ENCODE data around the gene ATP8B4. TPM values are rescaled to one million over a fixed set of nuclear protein-coding genes. Genes with fewer than 3 reads are reported as not detected.
"Not testable (repeated sequence)": the region's sequence is repeated elsewhere in the genome, so short reads cannot be mapped to it uniquely, and the experiment has no call there.

Gene ATP8B4
- total and polyA plus RNA-seq, 2 donors = 3.5 to 8.3 TPM

DNA sequence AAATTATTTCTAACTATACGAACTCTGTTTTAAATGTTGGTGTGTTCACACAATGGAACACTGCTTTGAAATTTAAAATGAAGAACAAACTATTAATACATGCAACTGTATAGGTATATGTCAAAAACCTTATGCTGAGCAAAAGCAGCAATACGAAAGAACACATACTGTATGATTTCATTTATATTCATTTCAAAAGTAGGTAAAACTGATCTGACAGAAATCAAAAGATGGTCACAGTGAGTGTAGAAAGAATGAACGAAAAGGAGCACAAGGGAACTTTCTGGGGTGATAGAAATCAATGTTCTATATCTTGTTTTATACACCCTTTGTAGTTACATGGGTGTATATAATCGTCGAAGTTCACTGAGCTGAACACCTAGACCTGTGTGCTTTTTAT, 12.6 kb downstream of the ATP8B4 start:
- Histone ChIP-seq H3K27ac (ENCODE audit: low read depth in 1 of 2, low read length in 1 of 2) (no peak overlapping the region), H3K9me3 (ENCODE audit: control insufficient read depth in 2 of 2, insufficient read depth in 1 of 2, low read length in 1 of 2) (no peaks in the 10 kb centered on the region), H3K4me1 (ENCODE audit: control insufficient read depth in 2 of 2, insufficient read depth in 2 of 2, low read length in 2 of 2) (peaks cover 20 to 26% of the 10 kb centered on the region in 2 donors), H3K36me3 (ENCODE audit: control insufficient read depth in 2 of 2, insufficient read depth in 2 of 2, low read length in 1 of 2) (no peaks in the 10 kb centered on the region), H3K4me3 (ENCODE audit: low read length in 2 of 2) (no peak overlapping the region), H3K27me3 (ENCODE audit: control insufficient read depth in 2 of 2, insufficient read depth in 1 of 2, low read length in 1 of 2) (no peaks in the 10 kb centered on the region)
- WGBS = 91% methylated on average over 5 of the region's 5 CpGs
- DNase-seq (ENCODE audit: low read depth in 6 of 9, low spot score in 9 of 9) = no peak

DNA sequence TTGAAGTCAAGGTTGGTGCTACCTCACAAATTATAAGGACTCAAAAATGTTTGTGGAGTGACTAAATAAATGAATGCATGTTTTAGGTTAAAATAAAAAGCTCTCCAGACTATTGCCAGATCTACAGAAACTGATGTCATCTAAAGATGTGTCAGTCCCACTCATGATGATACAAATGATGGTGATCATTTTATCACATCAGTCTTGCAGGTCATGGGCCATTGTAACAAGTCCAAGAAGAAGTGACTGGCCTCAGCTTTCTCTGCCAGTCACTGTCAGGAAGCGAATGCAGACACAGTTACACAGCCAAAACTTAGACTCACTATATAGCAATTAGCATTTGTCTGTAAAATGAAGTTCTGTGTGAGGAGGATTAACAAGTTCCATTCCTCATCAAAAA, 18.5 kb downstream of the ATP8B4 start:
- no peaks in the 10 kb centered on the region for H3K9me3 ChIP-seq (ENCODE audit: control insufficient read depth in 2 of 2, insufficient read depth in 1 of 2, low read length in 1 of 2)
- no peak overlapping the region for H3K4me3 ChIP-seq (ENCODE audit: low read length in 2 of 2)
- H3K36me3 ChIP-seq (ENCODE audit: control insufficient read depth in 2 of 2, insufficient read depth in 2 of 2, low read length in 1 of 2) = no peaks in the 10 kb centered on the region
- no peaks in the 10 kb centered on the region for H3K27me3 ChIP-seq (ENCODE audit: control insufficient read depth in 2 of 2, insufficient read depth in 1 of 2, low read length in 1 of 2)
- H3K4me1 ChIP-seq (ENCODE audit: control insufficient read depth in 2 of 2, insufficient read depth in 2 of 2, low read length in 2 of 2) = no peaks in the 10 kb centered on the region
- no peak for DNase-seq (ENCODE audit: low read depth in 6 of 9, low spot score in 9 of 9)
- 98% methylated on average over 1 of the region's 1 CpG for WGBS
- H3K27ac ChIP-seq (ENCODE audit: low read depth in 1 of 2, low read length in 1 of 2) = no peak overlapping the region

DNA sequence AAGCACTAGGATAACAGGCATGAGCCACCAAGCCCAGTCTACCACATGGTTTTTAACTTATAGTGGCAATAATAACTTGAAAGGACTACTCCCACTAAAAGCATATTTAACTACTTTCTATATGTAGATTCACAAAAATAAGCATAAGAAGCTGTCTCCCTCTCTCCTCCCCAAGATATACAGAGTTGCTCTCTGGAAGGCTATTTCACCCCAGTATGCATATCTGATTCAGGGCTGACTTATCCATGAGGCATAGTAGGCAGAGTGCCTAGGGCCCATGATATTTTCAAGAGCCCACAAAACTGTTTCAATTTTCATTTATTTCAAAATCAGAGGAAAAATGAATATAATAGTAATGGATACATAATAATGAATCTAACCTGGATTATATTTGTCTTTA, 20.5 kb downstream of the ATP8B4 start:
- Histone ChIP-seq H3K27ac (ENCODE audit: low read depth in 1 of 2, low read length in 1 of 2) (no peak overlapping the region), H3K4me1 (ENCODE audit: control insufficient read depth in 2 of 2, insufficient read depth in 2 of 2, low read length in 2 of 2) (no peaks in the 10 kb centered on the region), H3K9me3 (ENCODE audit: control insufficient read depth in 2 of 2, insufficient read depth in 1 of 2, low read length in 1 of 2) (no peaks in the 10 kb centered on the region), H3K4me3 (ENCODE audit: low read length in 2 of 2) (no peak overlapping the region), H3K27me3 (ENCODE audit: control insufficient read depth in 2 of 2, insufficient read depth in 1 of 2, low read length in 1 of 2) (no peaks in the 10 kb centered on the region), H3K36me3 (ENCODE audit: control insufficient read depth in 2 of 2, insufficient read depth in 2 of 2, low read length in 1 of 2) (no peaks in the 10 kb centered on the region)
- DNase-seq (ENCODE audit: low read depth in 6 of 9, low spot score in 9 of 9) = no peak

DNA sequence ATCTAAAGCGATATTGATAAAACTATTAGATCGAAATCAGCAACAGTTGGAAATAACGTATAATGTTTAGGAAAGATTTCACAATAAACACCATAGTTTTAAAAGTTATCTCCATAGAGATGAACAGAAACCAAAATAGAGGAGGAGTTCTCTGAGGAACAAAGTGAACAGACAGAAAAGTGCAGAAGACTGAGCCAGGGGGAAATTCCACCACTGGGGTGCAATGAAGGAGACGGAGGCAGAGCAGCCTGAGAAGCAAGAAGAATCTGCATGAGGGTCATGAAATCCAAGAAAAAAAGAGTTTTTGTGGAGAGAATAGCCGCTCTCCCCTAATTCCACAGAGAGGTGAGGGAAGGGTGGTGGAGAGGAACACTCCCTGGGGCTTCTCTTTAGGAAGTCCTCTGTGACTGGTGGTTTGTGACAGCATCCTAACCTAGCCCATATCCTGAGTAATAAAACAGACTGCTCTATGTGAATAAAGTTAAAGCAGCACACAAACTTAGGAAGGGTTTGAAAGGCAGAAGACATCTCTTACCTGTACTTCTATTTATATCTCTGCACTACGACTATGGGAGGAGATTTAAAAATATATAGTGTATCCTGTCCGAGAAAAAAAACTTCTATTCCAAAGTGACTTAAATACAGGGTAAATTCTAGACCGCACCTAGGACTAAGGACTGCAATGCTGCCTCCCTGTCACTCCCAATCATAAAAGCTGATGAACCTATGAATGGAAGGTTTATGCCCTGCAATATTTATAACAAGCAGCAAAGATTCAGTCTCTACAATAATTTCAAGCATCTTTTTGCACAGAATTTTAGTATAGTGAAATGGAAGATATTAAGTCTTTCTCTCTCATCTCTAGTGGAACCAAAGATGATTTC, 22.9 kb downstream of the ATP8B4 start:
- Histone ChIP-seq H3K27ac (ENCODE audit: low read depth in 1 of 2, low read length in 1 of 2) (no peak overlapping the region), H3K9me3 (ENCODE audit: control insufficient read depth in 2 of 2, insufficient read depth in 1 of 2, low read length in 1 of 2) (no peaks in the 10 kb centered on the region), H3K27me3 (ENCODE audit: control insufficient read depth in 2 of 2, insufficient read depth in 1 of 2, low read length in 1 of 2) (no peaks in the 10 kb centered on the region), H3K4me1 (ENCODE audit: control insufficient read depth in 2 of 2, insufficient read depth in 2 of 2, low read length in 2 of 2) (no peaks in the 10 kb centered on the region), H3K4me3 (ENCODE audit: low read length in 2 of 2) (no peak overlapping the region), H3K36me3 (ENCODE audit: control insufficient read depth in 2 of 2, insufficient read depth in 2 of 2, low read length in 1 of 2) (no peaks in the 10 kb centered on the region)
- WGBS = 79% methylated on average over 8 of the region's 8 CpGs
- DNase-seq (ENCODE audit: low read depth in 6 of 9, low spot score in 9 of 9) = no peak

DNA sequence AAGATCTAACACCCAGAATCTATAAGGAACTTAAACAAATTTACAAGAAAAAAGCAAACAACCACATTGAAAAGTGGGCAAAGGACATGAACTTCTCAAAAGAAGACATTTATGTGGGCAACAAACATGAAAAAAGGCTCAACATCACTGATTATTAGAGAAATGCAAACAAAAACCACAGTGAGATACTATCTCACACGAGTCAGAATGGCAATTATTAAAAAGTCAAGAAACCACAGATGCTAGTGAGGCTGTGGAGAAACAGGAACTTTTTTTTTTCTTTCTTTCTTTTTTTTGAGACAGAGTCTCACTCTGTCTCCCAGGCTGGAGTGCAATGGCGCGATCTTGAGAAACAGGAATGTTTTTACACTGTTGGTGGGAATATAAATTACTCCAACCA, 29.6 kb downstream of the ATP8B4 start:
- H3K4me3 ChIP-seq (ENCODE audit: low read length in 2 of 2); H3K4me1 ChIP-seq (ENCODE audit: control insufficient read depth in 2 of 2, insufficient read depth in 2 of 2, low read length in 2 of 2); H3K27me3 ChIP-seq (ENCODE audit: control insufficient read depth in 2 of 2, insufficient read depth in 1 of 2, low read length in 1 of 2); DNase-seq (ENCODE audit: low read depth in 6 of 9, low spot score in 9 of 9); H3K27ac ChIP-seq (ENCODE audit: low read depth in 1 of 2, low read length in 1 of 2); H3K36me3 ChIP-seq (ENCODE audit: control insufficient read depth in 2 of 2, insufficient read depth in 2 of 2, low read length in 1 of 2); H3K9me3 ChIP-seq (ENCODE audit: control insufficient read depth in 2 of 2, insufficient read depth in 1 of 2, low read length in 1 of 2): not testable (repeated sequence)
- WGBS = 52% methylated on average over 3 of the region's 3 CpGs

DNA sequence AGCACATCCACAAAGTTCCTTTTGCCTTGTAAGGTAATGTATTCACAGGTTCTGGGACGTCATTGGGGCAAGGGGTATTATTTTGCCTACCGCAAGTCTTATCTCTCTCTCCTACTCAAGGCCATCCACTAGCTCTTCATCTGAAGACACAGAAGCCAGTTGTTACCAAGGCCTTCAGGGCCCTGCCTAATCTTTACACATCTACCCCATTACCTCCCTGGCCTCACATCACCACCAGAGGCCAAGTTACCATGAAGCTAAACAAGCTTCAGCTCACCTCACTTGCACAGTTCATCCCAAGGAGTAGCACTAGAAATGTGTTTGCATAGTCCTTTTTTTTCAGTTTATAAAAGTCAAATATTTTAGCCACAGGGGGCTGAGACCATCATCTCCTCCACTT, 34.1 kb downstream of the ATP8B4 start:
- WGBS = 99% methylated on average over 2 of the region's 2 CpGs
- no peak overlapping the region for H3K27ac ChIP-seq (ENCODE audit: low read depth in 1 of 2, low read length in 1 of 2)
- H3K9me3 ChIP-seq (ENCODE audit: control insufficient read depth in 2 of 2, insufficient read depth in 1 of 2, low read length in 1 of 2) = no peaks in the 10 kb centered on the region
- no peak for DNase-seq (ENCODE audit: low read depth in 6 of 9, low spot score in 9 of 9)
- H3K27me3 ChIP-seq (ENCODE audit: control insufficient read depth in 2 of 2, insufficient read depth in 1 of 2, low read length in 1 of 2) = no peaks in the 10 kb centered on the region
- H3K36me3 ChIP-seq (ENCODE audit: control insufficient read depth in 2 of 2, insufficient read depth in 2 of 2, low read length in 1 of 2) = no peaks in the 10 kb centered on the region
- H3K4me1 ChIP-seq (ENCODE audit: control insufficient read depth in 2 of 2, insufficient read depth in 2 of 2, low read length in 2 of 2) = no peaks in the 10 kb centered on the region
- H3K4me3 ChIP-seq (ENCODE audit: low read length in 2 of 2) = no peak overlapping the region

DNA sequence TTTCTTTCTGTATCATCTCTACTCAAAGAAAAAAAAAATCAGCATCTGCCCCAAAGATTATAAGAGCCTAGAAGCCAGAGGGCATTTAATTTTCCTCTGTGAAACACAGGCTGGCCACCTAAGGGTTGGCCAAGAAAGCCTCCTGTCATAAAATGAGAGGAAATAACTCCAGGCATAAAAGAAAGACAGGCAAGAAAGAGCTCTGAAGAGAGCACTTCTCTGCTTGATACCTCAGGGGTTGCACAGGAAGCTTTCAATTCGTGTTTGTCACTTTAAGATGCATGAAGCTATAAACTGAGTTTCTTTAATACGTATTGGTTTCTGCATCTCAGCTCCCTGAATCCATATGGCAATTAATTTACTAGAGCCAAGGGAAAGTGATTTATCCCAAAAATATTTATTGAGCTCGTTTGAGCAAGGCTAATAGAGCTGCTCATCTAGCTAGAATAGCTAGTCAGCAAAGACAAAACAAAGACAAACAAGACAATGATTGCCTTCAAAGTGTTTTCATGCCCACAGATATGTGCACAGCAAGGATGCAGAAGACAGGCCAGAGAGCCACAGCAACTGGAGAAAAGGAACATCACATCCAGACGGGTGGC, 35.5 kb downstream of the ATP8B4 start:
- Histone ChIP-seq H3K4me3 (ENCODE audit: low read length in 2 of 2) (no peak overlapping the region), H3K36me3 (ENCODE audit: control insufficient read depth in 2 of 2, insufficient read depth in 2 of 2, low read length in 1 of 2) (no peaks in the 10 kb centered on the region), H3K27ac (ENCODE audit: low read depth in 1 of 2, low read length in 1 of 2) (no peak overlapping the region), H3K27me3 (ENCODE audit: control insufficient read depth in 2 of 2, insufficient read depth in 1 of 2, low read length in 1 of 2) (no peaks in the 10 kb centered on the region), H3K4me1 (ENCODE audit: control insufficient read depth in 2 of 2, insufficient read depth in 2 of 2, low read length in 2 of 2) (no peaks in the 10 kb centered on the region), H3K9me3 (ENCODE audit: control insufficient read depth in 2 of 2, insufficient read depth in 1 of 2, low read length in 1 of 2) (no peaks in the 10 kb centered on the region)
- 77% methylated on average over 4 of the region's 4 CpGs for WGBS
- no peak for DNase-seq (ENCODE audit: low read depth in 6 of 9, low spot score in 9 of 9)

DNA sequence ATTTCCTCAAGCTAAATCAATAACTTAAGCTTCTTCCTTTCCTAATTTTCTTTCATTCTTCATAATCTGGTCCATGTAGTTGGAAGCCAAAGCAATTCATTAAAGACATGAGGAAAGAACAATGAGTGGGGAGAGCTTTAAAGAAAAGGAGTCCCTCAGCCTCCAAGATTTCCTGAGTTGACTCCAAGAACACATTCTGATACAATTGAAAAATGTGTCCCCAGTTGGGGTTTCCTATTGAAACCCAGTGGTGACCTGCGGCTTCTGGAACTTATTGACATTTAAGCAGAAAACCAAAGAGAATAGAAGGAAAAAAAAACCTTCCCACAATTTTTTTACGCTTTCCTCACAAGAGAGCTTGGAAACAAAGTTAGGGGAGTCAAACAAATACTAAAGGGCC, 37.0 kb downstream of the ATP8B4 start:
- H3K27ac ChIP-seq (ENCODE audit: low read depth in 1 of 2, low read length in 1 of 2) = no peak overlapping the region
- no peaks in the 10 kb centered on the region for H3K27me3 ChIP-seq (ENCODE audit: control insufficient read depth in 2 of 2, insufficient read depth in 1 of 2, low read length in 1 of 2)
- DNase-seq (ENCODE audit: low read depth in 6 of 9, low spot score in 9 of 9) = no peak
- H3K4me1 ChIP-seq (ENCODE audit: control insufficient read depth in 2 of 2, insufficient read depth in 2 of 2, low read length in 2 of 2) = no peaks in the 10 kb centered on the region
- no peaks in the 10 kb centered on the region for H3K36me3 ChIP-seq (ENCODE audit: control insufficient read depth in 2 of 2, insufficient read depth in 2 of 2, low read length in 1 of 2)
- no peak overlapping the region for H3K4me3 ChIP-seq (ENCODE audit: low read length in 2 of 2)
- no peaks in the 10 kb centered on the region for H3K9me3 ChIP-seq (ENCODE audit: control insufficient read depth in 2 of 2, insufficient read depth in 1 of 2, low read length in 1 of 2)
- WGBS = 46% methylated on average over 2 of the region's 2 CpGs

DNA sequence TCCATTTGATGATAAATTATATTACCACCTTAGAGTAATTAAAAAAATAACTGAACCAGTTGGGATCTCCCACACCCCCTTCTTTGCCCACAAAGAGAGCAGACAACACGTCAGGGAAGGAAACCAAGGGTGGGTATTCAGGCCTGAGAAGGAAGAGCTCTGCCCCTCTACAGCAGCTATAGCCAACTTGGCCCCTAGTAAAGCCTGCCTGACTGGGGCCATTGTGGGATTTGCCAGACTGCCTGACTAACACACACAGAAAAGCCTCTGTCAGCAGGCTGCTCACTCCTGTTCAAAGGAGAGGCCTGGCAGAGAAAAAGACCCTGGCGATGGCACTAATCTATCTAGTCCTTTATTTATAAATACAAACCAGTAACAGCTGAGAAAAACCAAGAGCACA, 41.4 kb downstream of the ATP8B4 start:
- Histone ChIP-seq H3K4me3 (ENCODE audit: low read length in 2 of 2) (no peak overlapping the region), H3K9me3 (ENCODE audit: control insufficient read depth in 2 of 2, insufficient read depth in 1 of 2, low read length in 1 of 2) (no peaks in the 10 kb centered on the region), H3K36me3 (ENCODE audit: control insufficient read depth in 2 of 2, insufficient read depth in 2 of 2, low read length in 1 of 2) (no peaks in the 10 kb centered on the region), H3K27ac (ENCODE audit: low read depth in 1 of 2, low read length in 1 of 2) (no peak overlapping the region), H3K4me1 (ENCODE audit: control insufficient read depth in 2 of 2, insufficient read depth in 2 of 2, low read length in 2 of 2) (no peaks in the 10 kb centered on the region), H3K27me3 (ENCODE audit: control insufficient read depth in 2 of 2, insufficient read depth in 1 of 2, low read length in 1 of 2) (no peaks in the 10 kb centered on the region)
- WGBS = 73% methylated on average over 2 of the region's 2 CpGs
- no peak for DNase-seq (ENCODE audit: low read depth in 6 of 9, low spot score in 9 of 9)
